22Rv1 (cell line): Measurements from ENCODE around the gene NDUFB5.

Experiments used
- ZFX ChIP-seq: fragments of 450-650 bp; IDR thresholded peaks from 2 replicates; pipeline ENCODE4 v1.6.1; 2017; ENCODE audit warnings: antibody characterized with exemption, borderline replicate concordance
- TF ChIP-seq, protein P1 (sequence below): fragments of 450-650 bp; IDR thresholded peaks from 2 replicates; pipeline ENCODE4 v1.5.1; 2017; ENCODE audit warnings: mild to moderate bottlenecking

DNA sequence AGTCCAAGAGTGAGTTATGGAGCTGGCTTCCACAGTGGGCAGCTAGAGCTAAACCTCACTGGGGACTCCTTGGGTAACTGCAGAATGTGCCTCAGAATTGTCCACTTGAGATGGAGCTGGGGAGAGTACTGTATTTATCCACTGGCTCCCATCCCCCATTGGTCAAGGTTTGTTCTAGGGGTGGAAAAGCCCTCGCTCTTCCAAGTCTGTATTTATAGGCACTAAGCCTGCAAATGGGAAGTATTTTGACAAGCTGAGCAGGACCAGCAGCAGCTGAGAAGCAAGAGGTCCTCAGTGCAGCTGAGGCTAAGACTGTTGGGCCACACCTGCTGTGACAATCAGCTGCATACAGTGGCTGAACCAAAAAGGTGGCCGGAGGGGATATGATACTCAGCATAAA is 54.0 kb downstream of the NDUFB5 start:
- TF ChIP-seq, protein P1, sequence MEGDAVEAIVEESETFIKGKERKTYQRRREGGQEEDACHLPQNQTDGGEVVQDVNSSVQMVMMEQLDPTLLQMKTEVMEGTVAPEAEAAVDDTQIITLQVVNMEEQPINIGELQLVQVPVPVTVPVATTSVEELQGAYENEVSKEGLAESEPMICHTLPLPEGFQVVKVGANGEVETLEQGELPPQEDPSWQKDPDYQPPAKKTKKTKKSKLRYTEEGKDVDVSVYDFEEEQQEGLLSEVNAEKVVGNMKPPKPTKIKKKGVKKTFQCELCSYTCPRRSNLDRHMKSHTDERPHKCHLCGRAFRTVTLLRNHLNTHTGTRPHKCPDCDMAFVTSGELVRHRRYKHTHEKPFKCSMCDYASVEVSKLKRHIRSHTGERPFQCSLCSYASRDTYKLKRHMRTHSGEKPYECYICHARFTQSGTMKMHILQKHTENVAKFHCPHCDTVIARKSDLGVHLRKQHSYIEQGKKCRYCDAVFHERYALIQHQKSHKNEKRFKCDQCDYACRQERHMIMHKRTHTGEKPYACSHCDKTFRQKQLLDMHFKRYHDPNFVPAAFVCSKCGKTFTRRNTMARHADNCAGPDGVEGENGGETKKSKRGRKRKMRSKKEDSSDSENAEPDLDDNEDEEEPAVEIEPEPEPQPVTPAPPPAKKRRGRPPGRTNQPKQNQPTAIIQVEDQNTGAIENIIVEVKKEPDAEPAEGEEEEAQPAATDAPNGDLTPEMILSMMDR = no peak
- TF ChIP-seq ZFX = no peak
